PC-9 (cell line): Measurements from ENCODE around the gene KNCN.

Source experiments
- EZH2 ChIP-seq: fragments of 200-600 bp; sonication (generic); IDR thresholded peaks from 2 replicates; pipeline ENCODE4 v1.8.0; 2017; ENCODE audit warnings: antibody characterized with exemption, low read depth
- TF ChIP-seq, protein P1 (sequence below): fragments of 200-600 bp; sonication (generic); conservative IDR thresholded peaks from 2 replicates; pipeline ENCODE4 v1.6.1; 2017; ENCODE audit warnings: mixed run types, antibody characterized with exemption, mild to moderate bottlenecking, moderate library complexity

DNA sequence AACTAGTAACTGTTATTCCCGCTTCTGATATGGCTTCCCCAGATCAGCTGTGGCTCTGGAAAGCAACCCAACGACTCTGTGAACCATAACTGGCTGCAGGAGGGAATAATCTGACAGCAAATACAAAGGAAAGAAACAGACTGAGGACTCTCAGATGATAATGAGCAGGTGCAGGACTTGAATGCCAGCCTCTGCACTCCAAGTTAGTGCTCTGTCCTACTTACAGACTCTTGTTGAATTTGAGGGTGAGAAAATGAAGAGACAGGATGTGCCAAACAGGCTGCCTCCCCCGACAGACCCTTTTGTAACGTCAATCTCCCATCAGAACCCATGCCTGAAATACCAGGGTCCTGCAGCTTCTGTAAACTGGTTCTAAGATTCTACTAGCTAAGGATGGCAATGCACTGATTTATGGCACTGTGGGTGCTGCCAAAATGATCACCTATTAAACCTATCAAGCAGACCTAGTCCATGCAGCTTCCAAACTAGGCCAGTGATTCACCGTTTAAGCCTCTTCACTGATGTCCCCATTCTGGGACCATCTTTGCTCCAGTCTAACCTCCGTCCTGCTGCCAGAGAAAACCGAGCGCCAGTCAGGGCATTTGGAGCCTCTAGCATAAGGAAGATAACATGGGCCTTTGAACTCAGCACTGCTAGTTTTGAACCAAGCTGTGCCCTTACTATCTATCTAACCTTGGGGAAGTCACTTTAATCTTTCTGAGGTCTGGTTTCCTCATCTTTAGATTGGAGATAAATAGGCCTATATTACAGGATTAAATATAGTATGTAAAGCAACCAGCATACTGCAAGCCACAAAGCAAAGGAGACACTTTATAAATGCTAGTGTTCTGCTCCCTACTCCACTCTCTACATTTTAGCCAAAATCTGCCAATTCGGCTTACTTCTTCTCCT, 47.9 kb upstream of the KNCN start:
- TF ChIP-seq, protein P1, sequence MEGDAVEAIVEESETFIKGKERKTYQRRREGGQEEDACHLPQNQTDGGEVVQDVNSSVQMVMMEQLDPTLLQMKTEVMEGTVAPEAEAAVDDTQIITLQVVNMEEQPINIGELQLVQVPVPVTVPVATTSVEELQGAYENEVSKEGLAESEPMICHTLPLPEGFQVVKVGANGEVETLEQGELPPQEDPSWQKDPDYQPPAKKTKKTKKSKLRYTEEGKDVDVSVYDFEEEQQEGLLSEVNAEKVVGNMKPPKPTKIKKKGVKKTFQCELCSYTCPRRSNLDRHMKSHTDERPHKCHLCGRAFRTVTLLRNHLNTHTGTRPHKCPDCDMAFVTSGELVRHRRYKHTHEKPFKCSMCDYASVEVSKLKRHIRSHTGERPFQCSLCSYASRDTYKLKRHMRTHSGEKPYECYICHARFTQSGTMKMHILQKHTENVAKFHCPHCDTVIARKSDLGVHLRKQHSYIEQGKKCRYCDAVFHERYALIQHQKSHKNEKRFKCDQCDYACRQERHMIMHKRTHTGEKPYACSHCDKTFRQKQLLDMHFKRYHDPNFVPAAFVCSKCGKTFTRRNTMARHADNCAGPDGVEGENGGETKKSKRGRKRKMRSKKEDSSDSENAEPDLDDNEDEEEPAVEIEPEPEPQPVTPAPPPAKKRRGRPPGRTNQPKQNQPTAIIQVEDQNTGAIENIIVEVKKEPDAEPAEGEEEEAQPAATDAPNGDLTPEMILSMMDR = no peak
- TF ChIP-seq EZH2 = no peak
